SW 1271 (cell line): ENCODE measurements around the gene TEX35.
"Not testable (repeated sequence)": the region's sequence is repeated elsewhere in the genome, so short reads cannot be mapped to it uniquely, and the experiment has no call there.

Source experiments
- DNase-seq, 2 experiments: peaks; one replicate each; lab custom pipeline; 2025; lab: John Stamatoyannopoulos, UW

The TEX35 gene

GRCh38 chr1:178495158-178495557 is 17.8 kb upstream of the TEX35 start:
- no peak for DNase-seq

- DNase-seq = no peak
Observed at GRCh38 chr1:178495741-178496409, 17.0 kb upstream of the TEX35 start.

DNA sequence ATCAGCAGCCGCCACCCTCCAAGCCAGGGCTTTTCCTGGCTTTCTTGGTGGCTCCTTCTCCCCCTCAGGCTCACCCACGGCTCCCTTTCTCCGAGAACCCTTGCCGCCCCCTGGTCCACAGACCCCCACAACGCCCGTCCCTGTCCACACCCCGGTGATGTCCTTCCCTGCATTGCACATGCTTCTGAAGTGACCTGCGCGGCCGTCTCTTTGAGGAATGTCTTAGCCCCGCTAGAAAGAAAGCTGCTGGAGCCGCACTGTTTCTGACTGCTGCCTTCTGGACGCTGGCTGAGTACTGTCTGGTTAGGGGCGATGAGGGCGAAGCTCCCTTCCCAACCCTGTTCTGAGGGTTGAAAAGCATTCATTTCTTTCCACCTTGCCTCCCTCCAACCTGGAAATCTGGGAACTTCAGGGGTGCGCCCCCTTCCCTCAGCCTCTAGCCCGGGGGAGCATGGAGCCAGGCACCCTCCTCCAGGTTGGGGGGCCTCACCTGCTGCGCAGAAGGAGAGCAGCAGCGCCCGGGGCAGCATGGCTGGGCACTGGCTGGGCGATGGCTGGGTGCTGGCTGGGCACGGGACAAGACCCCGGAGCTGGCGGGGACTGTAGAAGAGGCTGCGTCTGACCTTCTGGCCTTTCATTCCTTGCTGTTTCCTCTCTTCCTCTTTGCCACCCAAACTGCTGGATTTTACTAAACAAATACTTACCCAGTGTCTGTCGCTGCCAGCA is 16.3 kb upstream of the TEX35 start, which contains the start of gene CLEC20A:
Gene CLEC20A (minus strand): TSS at position 555 of the 726 bp plus-strand sequence. CDS start 25 bp downstream, at position 530.
- no peak for DNase-seq

GRCh38 chr1:178497903-178498478 is 14.9 kb upstream of the TEX35 start:
- DNase-seq = no peak

DNA sequence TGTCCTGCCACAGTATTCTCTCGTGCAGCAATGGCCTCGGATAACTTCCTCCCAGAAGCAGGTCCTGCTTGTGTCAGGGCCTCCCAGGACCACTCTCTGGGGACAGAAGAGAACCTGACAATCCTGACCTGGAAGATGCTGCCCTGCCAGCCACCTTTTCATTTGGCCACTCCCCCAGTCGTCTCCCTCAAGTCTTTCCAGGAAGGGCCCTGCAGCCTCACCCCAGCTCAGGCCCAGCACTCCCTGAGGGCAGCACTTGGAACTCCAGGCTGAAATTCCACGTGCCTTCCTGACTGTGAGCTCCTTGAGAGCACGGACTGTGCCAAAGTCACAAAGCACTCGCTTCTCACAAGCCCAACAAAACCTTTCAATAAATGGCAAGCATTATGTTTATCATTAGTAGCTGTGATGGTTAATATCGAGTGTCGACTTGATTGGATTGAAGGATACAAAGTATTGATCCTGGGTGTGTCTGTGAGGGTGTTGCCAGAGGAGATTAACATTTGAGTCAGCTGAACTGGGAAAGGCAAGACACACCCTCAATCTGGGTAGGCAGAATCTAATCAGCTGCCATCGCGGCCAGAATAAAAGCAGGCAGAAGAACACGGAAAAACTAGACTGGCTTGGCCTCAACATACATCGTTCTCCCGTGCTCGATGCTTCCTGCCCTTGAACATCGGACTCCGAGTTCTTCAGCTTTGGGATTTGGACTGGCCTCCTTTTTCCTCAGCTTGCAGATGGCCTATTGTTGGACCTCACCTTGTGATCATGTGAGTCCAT is 13.8 kb upstream of the TEX35 start:
- no peak for DNase-seq

- no peak for DNase-seq
Observed at GRCh38 chr1:178500091-178500770, 12.7 kb upstream of the TEX35 start.

GRCh38 chr1:178500936-178501554 is 11.9 kb upstream of the TEX35 start:
- DNase-seq = no peak

DNA sequence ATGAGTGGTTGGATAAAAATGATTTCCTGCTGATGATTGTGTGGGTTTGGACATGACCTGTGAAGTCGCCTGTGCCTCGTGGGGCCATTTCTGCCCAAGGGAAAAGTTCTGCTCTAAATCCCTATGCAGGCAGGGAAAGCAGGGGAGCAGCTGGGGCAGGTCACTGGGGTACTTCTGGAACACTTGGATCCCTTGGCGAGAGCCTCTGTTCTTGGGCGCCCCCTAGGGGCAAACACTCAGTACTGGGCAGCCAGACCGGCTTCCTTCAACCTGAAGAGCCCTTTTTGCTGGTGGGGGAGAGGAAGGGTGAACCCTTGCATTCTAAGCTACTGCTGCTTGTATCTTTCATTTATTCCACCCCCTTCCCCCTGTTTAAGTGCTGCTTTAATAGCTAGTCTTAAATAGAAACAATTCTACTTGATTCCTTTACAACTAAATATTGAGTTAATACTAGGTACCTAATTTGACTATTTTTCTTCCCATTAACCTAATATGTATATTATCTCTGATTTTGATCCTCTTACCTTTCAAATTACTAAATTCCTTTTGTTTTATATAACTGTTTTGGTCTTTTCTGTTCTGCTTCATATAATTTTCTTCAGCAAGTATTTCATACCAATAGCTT is 11.1 kb upstream of the TEX35 start:
- peak in 1 of 2 experiments; percentile 8 for DNase-seq

GRCh38 chr1:178502330-178502714 is 10.6 kb upstream of the TEX35 start:
- no peak for DNase-seq

GRCh38 chr1:178502856-178503255 is 10.1 kb upstream of the TEX35 start:
- DNase-seq = no peak

DNA sequence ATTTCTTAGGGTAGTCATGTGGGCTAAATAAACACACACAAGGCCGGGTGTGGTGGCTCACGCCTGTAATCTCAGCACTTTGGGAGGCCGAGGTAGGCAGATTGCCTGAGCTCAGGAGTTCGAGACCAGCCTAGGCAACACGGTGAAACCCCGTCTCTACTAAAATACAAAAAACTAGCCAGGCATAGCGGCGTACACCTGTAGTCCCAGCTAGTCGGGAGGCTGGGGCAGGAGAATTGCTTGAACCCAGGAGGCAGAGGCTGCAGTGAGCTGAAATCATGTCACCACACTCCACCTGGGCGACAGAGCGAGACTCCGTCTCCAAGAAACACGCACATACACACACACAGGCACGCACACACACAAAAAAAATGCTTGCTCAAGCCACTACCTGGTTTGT is 9.6 kb upstream of the TEX35 start:
- not testable (repeated sequence) for DNase-seq

- DNase-seq = no peak
Observed at GRCh38 chr1:178503849-178504248, 9.1 kb upstream of the TEX35 start.

DNA sequence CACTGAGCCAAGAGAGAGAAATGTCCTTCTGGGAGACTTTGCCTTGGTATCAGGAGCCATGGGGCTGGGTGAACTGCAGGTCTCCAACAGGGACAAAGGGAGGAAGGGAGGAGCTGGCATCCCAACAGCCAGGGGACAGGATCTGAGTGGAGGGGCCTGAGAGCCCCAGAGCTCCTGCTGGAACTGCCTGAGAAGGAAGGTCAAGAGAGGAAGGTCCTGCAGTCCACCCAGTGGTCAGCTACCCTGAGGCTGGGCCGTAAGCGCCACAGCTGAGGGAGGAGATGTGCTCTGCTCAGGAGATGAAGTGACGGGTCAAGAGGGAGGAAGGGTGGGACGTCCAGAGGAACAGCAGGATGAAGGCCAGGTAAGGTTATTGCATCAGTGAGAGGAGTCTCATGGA is 8.6 kb upstream of the TEX35 start:
- DNase-seq = no peak

DNA sequence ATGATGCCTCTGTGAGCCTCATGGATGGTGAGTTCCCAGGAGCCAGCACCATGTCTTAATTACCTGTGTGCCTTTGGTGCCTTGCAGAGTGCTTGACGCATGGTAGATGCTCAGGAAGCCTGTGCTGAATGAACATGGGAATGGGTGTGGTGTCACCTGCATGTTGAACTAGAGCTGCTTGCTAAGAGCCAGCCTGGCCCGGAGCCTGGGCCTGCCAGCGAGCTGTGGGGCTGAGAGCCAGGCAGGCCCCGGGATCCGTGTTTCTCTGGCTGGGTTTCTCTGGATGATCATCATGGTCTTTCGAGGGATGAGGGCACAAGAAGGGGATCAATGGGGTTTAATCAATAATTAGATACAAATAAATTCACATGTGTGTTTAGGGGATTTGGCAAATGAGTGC is 6.7 kb upstream of the TEX35 start:
- no peak for DNase-seq

- DNase-seq = no peak
Observed at GRCh38 chr1:178506669-178507068, 6.2 kb upstream of the TEX35 start.

DNA sequence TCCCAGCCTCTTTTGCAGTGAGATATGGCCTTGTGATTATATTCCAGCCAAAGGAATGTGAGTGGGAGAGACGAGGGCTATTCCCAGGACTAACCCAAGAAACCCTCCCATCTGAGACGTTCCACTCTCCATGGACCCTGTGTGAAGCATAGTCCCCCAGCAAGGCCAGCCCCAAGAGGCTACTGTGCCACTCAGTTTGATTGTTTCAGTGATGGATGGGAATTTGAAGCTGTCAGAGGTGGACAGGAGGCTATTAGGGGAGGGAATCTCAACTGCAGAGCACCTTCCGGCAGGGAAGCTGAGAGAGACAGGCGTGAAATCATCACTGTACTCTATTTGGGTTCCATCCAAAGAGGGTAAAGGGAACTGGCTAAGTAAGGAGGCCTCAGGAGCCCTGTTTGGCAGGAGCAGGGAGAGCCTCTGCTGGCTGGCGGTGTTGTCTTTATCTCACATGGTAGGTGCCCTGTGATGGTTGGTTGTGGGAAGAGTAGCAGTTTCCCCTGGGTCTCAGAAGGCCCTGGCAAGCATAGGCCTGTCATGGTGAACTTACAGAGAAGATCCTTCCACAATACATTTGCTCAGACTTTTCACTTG is 3.4 kb upstream of the TEX35 start:
- DNase-seq = no peak

GRCh38 chr1:178510155-178510554 is 2.8 kb upstream of the TEX35 start:
- DNase-seq = no peak

GRCh38 chr1:178513278-178513983 is 522 bp downstream of the TEX35 start:
- no peak for DNase-seq

GRCh38 chr1:178516110-178516509 is 3.2 kb downstream of the TEX35 start:
- no peak for DNase-seq

DNA sequence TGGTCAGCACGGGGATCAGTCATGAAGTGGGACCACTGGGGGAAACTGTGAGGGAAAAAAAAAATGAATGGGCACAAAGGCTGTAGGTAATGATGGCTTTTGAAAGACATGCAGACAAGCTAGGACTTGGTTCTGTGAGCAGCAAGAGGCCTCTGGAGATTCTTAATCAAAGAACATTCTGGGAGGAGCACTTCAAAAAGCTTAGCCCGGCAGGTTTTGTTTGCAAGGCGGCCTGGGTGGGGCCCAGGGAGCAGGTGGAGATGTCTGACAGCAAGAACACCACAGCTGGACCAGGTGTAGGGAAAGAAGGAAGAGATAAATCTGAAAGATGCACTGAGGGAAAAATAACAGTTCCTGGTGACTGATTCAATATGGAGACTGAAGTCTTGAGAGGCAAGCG is 6.0 kb downstream of the TEX35 start:
- no peak for DNase-seq
